K562 (cell line): ENCODE measurements around the gene ALOX5.

Experiments used
- POLR2A ChIP-seq: fragments of 450-650 bp; conservative IDR thresholded peaks from 2 replicates; pipeline ENCODE4 v1.6.1; 2016
- TF ChIP-seq, protein P1 (sequence below): sonication (generic); formaldehyde crosslinking; IDR thresholded peaks from 2 replicates; pipeline ENCODE4 v1.8.0; 2022; ENCODE audit warnings: mild to moderate bottlenecking, low read depth, missing genetic modification reagents

DNA sequence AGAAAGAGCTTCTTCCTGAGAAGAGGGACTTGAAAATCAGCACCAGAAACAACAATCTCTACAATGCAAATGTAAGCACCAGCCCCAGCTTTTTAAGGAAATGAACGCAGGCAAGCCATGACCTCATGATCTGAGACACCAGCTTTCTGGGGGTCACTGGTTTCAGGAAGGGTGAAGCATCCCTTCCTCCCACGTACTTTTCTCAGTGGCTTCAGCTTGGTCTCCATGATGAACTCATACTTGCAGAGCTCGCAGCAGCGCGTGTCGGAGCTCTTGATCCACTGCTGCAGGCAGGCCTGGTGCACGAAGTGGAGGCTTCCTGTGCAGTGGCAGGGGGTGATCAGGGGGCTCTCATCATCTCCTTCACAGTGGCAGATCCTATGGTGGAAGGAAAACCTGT lies 87.0 kb downstream of the ALOX5 start:
- TF ChIP-seq POLR2A, result no peak
- TF ChIP-seq, protein P1, sequence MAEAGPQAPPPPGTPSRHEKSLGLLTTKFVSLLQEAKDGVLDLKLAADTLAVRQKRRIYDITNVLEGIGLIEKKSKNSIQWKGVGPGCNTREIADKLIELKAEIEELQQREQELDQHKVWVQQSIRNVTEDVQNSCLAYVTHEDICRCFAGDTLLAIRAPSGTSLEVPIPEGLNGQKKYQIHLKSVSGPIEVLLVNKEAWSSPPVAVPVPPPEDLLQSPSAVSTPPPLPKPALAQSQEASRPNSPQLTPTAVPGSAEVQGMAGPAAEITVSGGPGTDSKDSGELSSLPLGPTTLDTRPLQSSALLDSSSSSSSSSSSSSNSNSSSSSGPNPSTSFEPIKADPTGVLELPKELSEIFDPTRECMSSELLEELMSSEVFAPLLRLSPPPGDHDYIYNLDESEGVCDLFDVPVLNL (CRISPR knock-in tag), result no peak
